Adipocyte (in vitro differentiated cells): Measurements from ENCODE around the gene PARS2.
"Not testable (repeated sequence)": the region's sequence is repeated elsewhere in the genome, so short reads cannot be mapped to it uniquely, and the experiment has no call there.

Experiments used
- DNase-seq: peaks from one replicate; pipeline ENCODE4 v3.0.0-alpha.2; 2015; ENCODE audit warnings: low read depth
- H3K27me3 ChIP-seq: replicated peaks from 2 replicates; pipeline ENCODE4 v1.7.0; 2013; ENCODE audit warnings: mild to moderate bottlenecking, low read length, moderate library complexity; ENCODE audit not compliant: control insufficient read depth, insufficient read depth
- H3K36me3 ChIP-seq: 2 replicates; pipeline ENCODE4 v1.7.0; 2013; ENCODE audit warnings: low read length, mild to moderate bottlenecking, moderate library complexity; ENCODE audit not compliant: control insufficient read depth, insufficient read depth, severe bottlenecking
- H3K4me1 ChIP-seq: 2 replicates; pipeline ENCODE4 v1.7.0; 2013; ENCODE audit warnings: mild to moderate bottlenecking, low read length, moderate library complexity; ENCODE audit not compliant: control insufficient read depth, insufficient read depth
- H3K4me3 ChIP-seq: 2 replicates; pipeline ENCODE4 v1.7.0; 2013; ENCODE audit warnings: mild to moderate bottlenecking, low read length, moderate library complexity
- H3K9ac ChIP-seq: 2 replicates; pipeline ENCODE4 v1.7.0; 2013; ENCODE audit warnings: mild to moderate bottlenecking, low read length, moderate library complexity
- H3K9me3 ChIP-seq: 2 replicates; pipeline ENCODE4 v1.7.0; 2013; ENCODE audit warnings: mild to moderate bottlenecking, low read length, moderate library complexity; ENCODE audit not compliant: control insufficient read depth

Gene PARS2

DNA sequence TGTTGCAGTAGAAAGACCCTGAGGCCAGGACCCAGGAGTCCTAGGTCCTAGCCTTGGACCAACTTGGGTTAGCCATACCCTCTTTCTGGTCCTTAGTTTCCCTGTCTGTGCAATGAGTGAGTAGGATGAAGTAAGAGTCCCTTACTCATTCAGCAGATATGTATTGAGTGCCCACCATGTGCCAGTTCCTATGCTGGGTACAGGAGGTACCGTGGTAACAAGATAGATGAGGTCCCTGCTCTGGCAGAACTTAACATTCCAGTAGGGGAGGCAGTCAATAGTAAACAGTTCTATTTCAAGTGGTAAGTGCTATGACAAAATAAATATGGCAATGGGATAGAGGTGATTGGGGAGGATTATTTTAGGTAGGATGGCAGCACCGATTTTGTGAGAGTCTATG is 18.3 kb upstream of the PARS2 start:
- H3K27me3 ChIP-seq: peaks cover 53% of the 10 kb centered on the region
- H3K4me3 ChIP-seq: no peak overlapping the region
- no peaks in the 10 kb centered on the region for H3K36me3 ChIP-seq

DNA sequence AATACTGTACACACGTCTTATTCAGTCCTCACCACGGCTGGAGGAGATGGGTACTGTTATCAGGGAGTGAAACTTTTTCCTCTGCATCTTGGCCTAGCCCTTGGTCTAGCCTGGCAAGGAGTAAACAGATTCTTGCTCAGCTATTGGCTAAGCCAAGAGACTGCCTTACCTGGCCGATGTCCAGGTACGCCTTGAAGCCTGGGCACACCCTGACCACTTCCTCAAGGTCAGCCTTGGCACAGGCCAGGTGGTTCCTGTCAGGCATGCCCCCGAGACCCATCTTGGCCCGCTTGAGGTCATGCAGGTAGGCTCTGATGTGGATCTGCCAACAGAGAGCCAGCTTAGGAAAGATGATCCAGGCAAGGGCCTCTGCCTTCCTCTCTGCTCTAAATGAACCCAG is 17.8 kb upstream of the PARS2 start:
- Histone ChIP-seq H3K36me3 (no peaks in the 10 kb centered on the region), H3K4me1 (peaks cover 4% of the 10 kb centered on the region), H3K9me3 (no peaks in the 10 kb centered on the region), H3K27me3 (peaks cover 52% of the 10 kb centered on the region), H3K4me3 (no peak overlapping the region), H3K9ac (no peak overlapping the region)
- no peak for DNase-seq

More for the DNA sequence above, 18.3 kb upstream of the PARS2 start:
- Histone ChIP-seq H3K9ac (no peak overlapping the region), H3K4me1 (peaks cover 4% of the 10 kb centered on the region), H3K9me3 (no peaks in the 10 kb centered on the region)
- no peak for DNase-seq

DNA sequence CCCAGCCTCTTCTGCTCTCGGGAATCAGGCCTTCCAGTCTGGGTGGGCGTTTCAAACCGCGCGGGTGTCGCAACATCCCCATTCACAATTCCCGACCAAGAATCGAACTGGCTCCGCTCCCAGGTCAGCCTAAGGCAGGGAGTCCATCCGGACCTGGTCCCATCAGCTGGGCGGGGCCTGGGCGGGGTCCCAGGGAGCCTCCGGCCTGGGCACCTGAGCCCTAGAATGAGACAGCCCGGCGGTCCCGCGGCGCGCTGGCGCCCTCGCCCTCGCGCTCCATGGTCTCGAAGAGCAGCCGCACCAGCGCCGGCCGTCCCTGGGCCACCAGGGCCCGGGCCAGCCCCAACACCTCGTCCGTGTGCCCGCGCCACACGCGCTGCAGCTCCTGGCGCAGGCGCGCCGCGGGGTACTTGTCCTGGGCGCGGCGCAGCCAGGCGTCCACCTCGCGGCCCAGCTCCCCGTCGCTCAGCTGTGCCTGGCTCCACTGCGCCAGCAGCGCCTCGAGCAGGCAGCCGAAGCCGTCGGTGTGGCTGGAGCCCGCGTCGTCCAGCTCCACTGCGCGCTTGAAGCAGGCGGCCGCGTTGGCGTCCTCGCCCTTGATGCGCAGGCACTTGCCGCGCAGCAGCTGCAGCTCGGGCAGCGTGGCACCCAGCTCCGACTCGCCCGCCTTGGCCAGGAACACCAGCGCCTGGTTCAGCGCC is 16.9 kb upstream of the PARS2 start:
- peaks cover 4% of the 10 kb centered on the region for H3K4me1 ChIP-seq
- peaks cover 46% of the 10 kb centered on the region for H3K27me3 ChIP-seq
- no peaks in the 10 kb centered on the region for H3K36me3 ChIP-seq
- no peaks in the 10 kb centered on the region for H3K9me3 ChIP-seq
- no peak overlapping the region for H3K9ac ChIP-seq
- no peak for DNase-seq
- H3K4me3 ChIP-seq: no peak overlapping the region

DNA sequence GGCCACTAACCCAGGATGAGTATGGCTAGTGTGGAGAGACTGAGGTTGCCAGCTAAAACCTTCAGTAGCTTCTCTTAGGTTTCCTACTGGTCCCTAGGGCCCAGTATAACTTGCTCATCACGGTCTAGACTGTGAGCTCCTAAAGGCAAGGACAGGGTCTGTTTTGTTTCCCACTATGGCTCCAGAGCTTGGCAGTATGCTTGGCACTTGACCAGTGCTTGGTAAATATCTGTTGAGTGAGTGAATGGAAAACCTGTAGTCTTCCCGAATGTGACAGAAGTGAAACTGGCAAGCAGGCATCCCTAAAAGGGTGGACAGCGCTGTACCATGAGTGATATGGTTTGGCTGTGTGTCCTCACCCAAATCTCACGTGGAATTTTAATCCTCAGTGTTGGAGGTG is 13.1 kb upstream of the PARS2 start:
- H3K9me3 ChIP-seq: no peaks in the 10 kb centered on the region
- no peaks in the 10 kb centered on the region for H3K36me3 ChIP-seq
- no peak overlapping the region for H3K4me3 ChIP-seq
- H3K9ac ChIP-seq: no peak overlapping the region
- H3K27me3 ChIP-seq: peaks cover 33% of the 10 kb centered on the region
- DNase-seq: no peak
- H3K4me1 ChIP-seq: peaks cover 4% of the 10 kb centered on the region

DNA sequence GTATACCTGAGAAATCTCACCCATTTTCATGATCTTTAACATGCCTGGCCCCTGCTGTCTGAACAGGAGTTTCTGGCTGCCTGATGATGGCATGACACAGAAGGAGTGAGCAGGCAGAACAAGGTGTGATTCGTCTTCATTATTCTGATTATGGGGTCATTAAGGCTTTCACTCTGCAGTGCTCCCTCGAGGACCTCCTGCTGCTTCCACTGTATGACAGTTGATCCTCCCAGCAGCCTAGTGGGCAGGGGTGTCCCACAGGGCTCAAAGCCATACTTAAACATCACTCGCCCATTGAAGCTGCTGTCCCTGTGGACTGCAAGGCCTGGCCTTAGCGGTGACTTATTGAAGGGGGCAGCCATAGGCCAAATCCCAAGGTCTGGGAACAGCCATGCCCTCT is 12.7 kb upstream of the PARS2 start:
- no peak for DNase-seq
- no peak overlapping the region for H3K4me3 ChIP-seq
- H3K9me3 ChIP-seq: no peaks in the 10 kb centered on the region
- peaks cover 4% of the 10 kb centered on the region for H3K4me1 ChIP-seq
- H3K27me3 ChIP-seq: peaks cover 29% of the 10 kb centered on the region
- H3K9ac ChIP-seq: no peak overlapping the region
- no peaks in the 10 kb centered on the region for H3K36me3 ChIP-seq

DNA sequence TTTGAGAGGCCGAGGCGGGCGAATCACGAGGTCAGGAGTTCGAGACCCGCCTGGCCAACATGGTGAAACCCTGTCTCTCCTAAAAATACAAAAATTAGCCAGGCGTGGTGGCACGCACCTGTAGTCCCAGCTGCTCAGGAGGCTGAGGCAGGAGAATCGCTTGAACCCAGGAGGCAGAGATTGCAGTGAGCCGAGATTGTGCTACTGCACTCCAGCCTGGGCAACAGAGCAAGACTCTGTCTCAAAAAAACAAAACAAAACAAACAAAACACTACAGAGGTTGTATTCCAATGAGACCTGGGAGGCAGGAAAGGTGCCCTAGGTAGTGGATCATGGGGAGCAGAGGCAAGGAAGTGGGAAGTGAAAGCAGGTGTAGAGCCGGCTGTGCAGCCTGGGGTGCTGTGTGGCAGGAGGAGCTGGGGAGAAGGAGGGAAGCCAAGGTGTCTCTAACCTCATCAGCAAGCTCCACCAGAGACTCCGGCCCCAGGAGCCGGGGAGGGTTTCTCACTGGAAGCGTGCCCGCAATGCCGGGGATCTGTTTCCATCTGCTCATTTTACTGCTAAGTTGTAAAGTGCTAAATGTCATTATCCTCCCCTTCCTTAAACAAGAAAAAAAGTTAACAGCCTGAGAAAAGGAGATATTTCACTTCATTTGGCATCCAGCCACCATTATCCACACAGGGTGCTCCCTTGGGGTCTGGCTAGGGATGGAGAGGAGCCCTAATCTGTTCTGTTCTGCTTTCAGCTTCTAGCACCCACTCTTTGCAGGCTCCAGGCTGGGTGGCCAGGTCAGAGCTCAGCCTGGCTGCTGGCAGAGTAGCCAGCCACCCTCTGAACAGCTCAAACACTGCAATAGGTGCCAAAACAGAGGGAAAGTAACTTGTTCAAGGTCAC is 11.8 kb upstream of the PARS2 start:
- H3K9me3 ChIP-seq, H3K4me3 ChIP-seq, H3K4me1 ChIP-seq, DNase-seq, H3K36me3 ChIP-seq, H3K9ac ChIP-seq: not testable (repeated sequence)
- peaks cover 21% of the 10 kb centered on the region for H3K27me3 ChIP-seq

DNA sequence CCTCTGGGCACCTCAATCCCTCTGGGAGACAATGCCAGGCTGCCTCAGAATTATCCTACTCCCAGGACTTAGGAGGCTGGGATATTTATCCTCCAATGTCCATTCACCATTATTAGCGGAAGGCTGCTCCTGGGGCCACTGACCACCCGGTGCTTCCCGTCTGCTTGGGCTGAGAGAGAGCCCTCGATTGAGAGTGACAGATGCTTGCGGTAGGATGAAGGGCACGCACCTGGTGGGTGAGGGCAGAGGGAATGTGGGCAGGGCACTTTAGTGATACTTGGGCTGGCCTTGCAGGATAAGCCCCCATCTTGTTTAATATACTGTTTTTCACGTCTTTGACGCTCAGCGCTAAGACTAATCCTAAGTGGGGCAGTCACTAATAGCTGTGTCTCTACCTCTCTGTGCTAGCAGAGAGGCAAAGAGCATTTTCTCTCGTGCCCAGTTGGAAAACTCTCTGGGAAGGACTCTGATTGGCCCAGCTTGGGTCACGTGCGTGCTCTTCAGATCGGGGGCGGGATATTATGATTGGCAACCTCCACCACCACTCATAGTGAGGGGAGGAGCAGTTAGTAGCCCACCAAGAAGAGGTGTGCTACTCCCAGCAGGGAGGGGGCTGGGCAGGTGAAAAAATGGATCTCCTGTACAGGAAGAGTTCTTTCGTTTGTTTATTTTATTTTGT is 10.6 kb upstream of the PARS2 start:
- no peak overlapping the region for H3K9ac ChIP-seq
- no peak overlapping the region for H3K4me3 ChIP-seq
- no peaks in the 10 kb centered on the region for H3K4me1 ChIP-seq
- H3K36me3 ChIP-seq: no peaks in the 10 kb centered on the region
- DNase-seq: no peak
- no peaks in the 10 kb centered on the region for H3K9me3 ChIP-seq
- peaks cover 21% of the 10 kb centered on the region for H3K27me3 ChIP-seq

DNA sequence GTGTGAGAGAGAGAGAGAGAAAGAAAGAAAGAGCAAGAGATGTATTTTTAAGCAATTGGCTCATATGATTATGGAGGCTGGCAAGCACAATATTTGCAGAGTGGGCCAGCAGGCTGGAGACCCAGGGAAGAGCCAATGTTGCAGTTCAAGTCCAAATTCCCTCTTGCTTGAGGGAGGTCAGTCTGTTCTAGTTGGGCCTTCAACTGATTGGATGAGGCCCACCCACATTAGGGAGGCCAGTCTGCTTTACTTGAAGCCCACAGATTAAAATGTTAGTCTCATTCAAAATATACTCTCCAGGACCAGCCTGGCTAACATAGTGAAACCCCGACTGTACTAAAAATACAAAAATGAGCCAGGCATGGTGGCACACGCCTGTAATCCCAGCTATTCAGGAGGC is 8.6 kb upstream of the PARS2 start:
- DNase-seq: no peak
- Histone ChIP-seq H3K27me3 (peaks cover 11% of the 10 kb centered on the region), H3K36me3 (no peaks in the 10 kb centered on the region), H3K4me1 (no peaks in the 10 kb centered on the region), H3K4me3 (no peak overlapping the region), H3K9ac (no peak overlapping the region), H3K9me3 (no peaks in the 10 kb centered on the region)

DNA sequence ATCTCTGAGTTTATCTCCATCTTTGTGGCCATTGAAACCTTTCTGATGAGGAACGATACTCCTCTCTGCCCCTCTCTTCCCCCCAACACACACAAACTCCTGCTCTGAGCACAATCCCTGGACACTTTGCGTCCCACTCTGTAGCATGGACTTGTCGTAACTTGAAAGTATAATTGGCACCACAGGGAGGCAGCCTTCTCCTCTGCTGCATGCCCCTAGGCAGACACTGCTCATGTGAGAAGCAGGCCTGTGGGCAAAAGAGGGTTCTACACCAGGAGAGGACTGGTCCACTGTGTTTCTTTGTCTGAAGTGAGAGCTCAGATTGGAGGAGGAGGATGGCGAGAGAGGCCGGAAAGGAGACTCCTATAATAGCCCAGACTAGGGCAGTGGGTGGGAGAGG is 3.8 kb upstream of the PARS2 start:
- no peak for DNase-seq
- no peaks in the 10 kb centered on the region for H3K36me3 ChIP-seq
- H3K9me3 ChIP-seq: no peaks in the 10 kb centered on the region
- H3K4me1 ChIP-seq: peaks cover 7% of the 10 kb centered on the region
- H3K9ac ChIP-seq: no peak overlapping the region
- no peak overlapping the region for H3K4me3 ChIP-seq
- peaks cover 7% of the 10 kb centered on the region for H3K27me3 ChIP-seq

DNA sequence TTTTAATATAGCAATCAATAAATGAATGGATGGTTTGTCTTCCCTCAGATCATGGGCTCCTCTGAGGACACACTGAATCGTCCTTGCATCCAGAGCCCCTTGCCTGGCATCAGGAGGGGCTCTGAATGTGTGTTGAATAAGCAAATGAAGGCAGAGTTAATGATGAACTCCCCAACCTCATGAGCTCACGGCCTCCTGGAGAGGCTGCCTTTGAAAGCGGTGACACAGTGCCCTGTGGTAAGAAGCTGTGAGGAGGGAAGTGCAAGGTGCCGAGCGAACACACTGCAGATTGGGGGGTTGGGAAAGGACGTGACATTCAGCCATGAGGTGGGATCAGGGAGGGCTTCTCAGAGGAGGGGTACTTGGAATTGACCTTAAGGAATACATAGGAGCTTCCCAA is 3.2 kb upstream of the PARS2 start:
- no peaks in the 10 kb centered on the region for H3K9me3 ChIP-seq
- DNase-seq: no peak
- H3K36me3 ChIP-seq: no peaks in the 10 kb centered on the region
- no peak overlapping the region for H3K4me3 ChIP-seq
- peaks cover 7% of the 10 kb centered on the region for H3K27me3 ChIP-seq
- H3K4me1 ChIP-seq: peaks cover 8% of the 10 kb centered on the region
- no peak overlapping the region for H3K9ac ChIP-seq

DNA sequence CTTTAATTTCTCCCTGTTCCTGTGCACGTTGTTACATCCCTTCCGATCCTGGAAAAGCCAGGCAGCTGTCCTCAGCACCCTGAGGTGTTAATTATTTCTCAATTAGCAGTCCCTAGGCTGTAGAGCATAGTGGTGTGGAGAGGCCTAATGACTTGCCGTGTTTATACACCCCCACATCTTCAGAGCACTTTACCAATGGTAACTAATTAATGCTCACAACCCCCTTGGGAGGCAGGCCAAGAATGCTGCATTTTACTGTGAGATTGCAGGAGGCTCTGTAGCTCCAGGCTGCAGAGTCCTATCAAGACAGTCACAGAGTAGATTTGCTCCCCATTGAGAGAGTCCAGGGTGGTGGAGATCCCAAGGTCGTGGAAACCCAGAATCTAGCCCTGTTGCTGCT is 2.4 kb upstream of the PARS2 start:
- no peak overlapping the region for H3K4me3 ChIP-seq
- peaks cover 7% of the 10 kb centered on the region for H3K27me3 ChIP-seq
- H3K9me3 ChIP-seq: no peaks in the 10 kb centered on the region
- no peak for DNase-seq
- peaks cover 8% of the 10 kb centered on the region for H3K4me1 ChIP-seq
- H3K9ac ChIP-seq: no peak overlapping the region
- no peaks in the 10 kb centered on the region for H3K36me3 ChIP-seq
